Measurements from ENCODE around the gene CTU2.

CTU2 gene

DNA sequence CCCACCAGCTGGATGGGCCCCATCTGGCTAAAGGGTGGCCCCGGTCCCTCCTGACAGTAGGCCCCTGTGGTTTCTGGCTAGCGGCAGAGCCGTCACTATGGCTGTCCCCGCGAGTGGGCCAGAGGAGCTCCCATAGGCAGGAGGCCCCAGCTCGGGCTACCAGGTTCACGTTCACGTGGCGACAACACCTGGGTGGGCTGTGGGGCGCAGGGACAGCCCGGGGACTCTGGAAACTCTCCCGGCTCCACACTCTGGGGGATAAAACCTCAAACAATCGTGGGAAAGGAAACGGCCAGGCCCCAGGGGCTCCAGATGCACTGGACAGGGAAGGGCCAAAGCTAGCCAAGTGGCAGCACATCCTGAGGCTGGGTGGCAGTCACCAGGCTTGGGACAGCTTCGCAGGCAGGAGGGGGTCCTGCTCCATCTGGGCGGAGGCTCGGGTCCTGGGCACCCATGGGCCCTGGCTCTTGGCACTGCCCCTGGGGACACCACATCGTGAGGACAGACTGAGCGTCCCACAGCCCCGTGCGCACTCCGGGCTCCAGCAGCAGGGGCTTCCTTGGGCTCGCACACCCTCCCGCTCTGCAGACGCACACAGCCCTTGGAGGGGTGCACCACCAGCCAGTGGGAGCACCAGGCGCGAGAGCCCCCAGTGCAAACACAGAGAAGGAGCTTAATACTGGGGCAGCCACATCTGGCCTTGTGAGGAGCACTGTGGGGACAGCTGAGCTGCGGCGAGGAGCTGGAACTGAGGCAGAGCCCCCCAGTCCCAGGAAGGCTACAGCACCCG, 4.5 kb upstream of the CTU2 start:
- no peak overlapping the region for H3K4me3 ChIP-seq (ENCODE audit: low read length)
- no peak for DNase-seq (ENCODE audit: low read depth)
- TF ChIP-seq, protein P1, sequence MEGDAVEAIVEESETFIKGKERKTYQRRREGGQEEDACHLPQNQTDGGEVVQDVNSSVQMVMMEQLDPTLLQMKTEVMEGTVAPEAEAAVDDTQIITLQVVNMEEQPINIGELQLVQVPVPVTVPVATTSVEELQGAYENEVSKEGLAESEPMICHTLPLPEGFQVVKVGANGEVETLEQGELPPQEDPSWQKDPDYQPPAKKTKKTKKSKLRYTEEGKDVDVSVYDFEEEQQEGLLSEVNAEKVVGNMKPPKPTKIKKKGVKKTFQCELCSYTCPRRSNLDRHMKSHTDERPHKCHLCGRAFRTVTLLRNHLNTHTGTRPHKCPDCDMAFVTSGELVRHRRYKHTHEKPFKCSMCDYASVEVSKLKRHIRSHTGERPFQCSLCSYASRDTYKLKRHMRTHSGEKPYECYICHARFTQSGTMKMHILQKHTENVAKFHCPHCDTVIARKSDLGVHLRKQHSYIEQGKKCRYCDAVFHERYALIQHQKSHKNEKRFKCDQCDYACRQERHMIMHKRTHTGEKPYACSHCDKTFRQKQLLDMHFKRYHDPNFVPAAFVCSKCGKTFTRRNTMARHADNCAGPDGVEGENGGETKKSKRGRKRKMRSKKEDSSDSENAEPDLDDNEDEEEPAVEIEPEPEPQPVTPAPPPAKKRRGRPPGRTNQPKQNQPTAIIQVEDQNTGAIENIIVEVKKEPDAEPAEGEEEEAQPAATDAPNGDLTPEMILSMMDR (IDR thresholded peaks at IDR 0.05; ENCODE audit: insufficient read depth, low read depth, low read length, missing control alignments): no peak

DNA sequence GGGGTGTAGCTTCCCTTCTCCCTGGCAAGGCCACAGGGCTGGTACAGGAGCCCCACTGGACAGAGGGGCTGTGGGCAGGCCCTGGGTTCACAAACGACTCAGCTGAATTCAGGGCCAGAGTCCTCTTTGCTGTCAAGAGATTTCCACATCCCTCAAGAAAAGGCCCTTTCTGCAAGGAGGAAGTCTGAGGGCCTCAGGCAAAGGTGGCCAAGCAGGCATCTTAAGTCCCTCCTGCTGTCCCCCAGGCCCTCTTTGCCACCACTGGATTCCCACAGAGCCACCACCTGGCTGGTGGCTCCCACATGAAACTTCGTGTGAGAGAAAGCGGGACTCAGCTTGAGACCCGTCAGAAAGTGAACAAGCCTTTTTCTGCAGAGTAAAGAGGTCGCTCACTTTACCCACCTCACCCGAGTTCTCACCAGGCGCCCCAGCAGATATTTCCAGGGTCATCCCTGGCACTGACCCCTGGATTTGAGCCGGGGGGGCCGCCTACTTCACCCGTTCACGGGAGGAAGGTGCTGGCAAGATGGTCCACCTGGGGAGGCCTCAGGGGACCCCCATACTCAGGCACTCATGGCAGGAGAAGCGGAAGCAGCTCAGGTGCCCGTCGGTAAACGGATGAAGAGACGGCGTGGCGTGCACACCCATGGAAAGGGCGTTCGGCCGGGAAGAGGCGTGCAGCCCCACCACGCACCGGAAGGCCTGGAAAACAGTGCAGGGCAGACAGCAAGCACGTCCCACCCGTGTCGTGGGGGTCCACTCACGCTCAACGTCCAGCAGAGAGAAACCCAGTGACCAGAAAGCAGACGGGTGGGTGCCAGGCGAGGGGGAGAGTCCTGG, 3.7 kb upstream of the CTU2 start:
- TF ChIP-seq, protein P1 (IDR thresholded peaks at IDR 0.05; ENCODE audit: insufficient read depth, low read depth, low read length, missing control alignments): no peak
- no peak for DNase-seq (ENCODE audit: low read depth)

DNA sequence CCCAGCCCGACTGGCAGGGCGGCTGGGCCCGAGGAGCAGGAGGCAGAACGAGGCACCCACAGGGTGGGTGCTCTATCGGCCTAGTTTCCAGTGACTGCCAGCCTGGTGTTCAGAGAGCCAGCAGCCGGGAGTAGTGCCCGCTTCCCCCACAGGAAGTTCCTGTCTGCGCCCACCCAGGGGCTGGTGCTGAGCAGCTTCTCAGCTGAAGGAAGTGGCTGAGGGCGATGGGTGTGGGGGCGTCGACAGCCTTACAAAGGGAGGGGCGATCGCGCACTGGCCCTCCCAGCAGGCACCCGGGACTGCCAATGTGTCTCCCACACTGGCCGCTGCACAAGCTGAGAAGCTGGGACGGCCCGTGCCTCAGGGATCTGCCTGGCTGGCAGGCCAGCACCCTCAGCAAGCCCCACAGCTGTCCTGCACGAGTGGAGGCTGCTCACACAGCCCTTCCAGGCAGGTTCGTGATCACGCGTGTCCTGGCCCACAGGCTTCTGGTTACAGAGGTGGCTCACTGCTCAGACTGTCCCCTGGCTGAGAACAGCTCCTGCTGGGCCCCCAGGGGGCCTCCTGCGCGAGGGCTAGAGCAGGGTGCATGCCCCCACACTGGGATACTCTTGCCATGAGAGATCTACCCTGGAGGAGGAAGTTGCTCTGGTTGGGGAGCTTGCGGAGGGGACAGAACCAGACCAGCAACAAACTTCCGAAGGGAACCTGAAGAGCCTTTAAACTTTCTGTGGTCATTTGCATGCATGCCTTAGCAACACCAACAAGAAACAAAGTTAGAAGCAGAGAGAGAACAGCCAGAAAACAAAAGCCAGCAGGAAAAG, 2.6 kb upstream of the CTU2 start:
- TF ChIP-seq, protein P1 (IDR thresholded peaks at IDR 0.05; ENCODE audit: insufficient read depth, low read depth, low read length, missing control alignments): no peak
- no peak overlapping the region for H3K4me3 ChIP-seq (ENCODE audit: low read length)
- no peak for DNase-seq (ENCODE audit: low read depth)

More for the DNA sequence above, 3.7 kb upstream of the CTU2 start:
- no peak overlapping the region for H3K4me3 ChIP-seq (ENCODE audit: low read length)

GRCh38 chr16:88705076-88705684, 1.1 kb upstream of the CTU2 start:
- TF ChIP-seq, protein P1 (IDR thresholded peaks at IDR 0.05; ENCODE audit: insufficient read depth, low read depth, low read length, missing control alignments): no peak
- no peak for DNase-seq (ENCODE audit: low read depth)
- peak overlapping the region; percentile 48 for H3K4me3 ChIP-seq (ENCODE audit: low read length)

- H3K4me3 ChIP-seq (ENCODE audit: low read length): peak overlapping the region; percentile 48
- DNase-seq (ENCODE audit: low read depth): no peak
- TF ChIP-seq, protein P1 (IDR thresholded peaks at IDR 0.05; ENCODE audit: insufficient read depth, low read depth, low read length, missing control alignments): no peak
Observed at GRCh38 chr16:88705801-88706228, 488 bp upstream of the CTU2 start.

All from epithelial cell of esophagus (primary cell).